GM18909 (cell line): ENCODE measurements around the gene SLC25A5.
"Not testable (repeated sequence)": the region's sequence is repeated elsewhere in the genome, so short reads cannot be mapped to it uniquely, and the experiment has no call there.

Source experiments
- ATAC-seq: cut with Tn5 transposase; IDR thresholded peaks from one replicate; pipeline ENCODE4 v1.9.1; 2021; ENCODE audit warnings: mild to moderate bottlenecking; ENCODE audit not compliant: unreplicated experiment, poor library complexity

SLC25A5 gene

GRCh38 chrX:119475389-119476101 lies 7.3 kb downstream of the SLC25A5 start:
- no peak for ATAC-seq

DNA sequence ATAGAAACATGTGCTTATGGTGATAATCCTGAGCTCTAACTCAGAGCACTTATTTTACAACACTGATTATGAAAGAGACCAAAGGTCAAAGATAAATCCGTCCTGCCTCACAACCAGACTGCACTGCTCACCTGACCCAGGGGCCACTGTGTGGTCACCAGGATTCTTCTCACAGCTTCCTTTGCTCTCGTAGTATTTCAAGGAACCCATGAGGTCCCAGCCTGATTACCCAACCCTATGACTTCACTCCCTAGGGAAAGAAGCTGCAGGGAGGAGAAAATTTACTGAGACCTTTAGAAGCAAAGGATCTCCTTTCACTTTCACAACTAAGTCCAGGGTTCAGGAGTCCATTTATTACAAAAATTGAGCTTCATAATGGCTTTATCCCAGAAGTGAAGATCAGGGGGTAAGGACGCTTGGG lies 9.6 kb downstream of the SLC25A5 start:
- no peak for ATAC-seq

- no peak for ATAC-seq
Observed at GRCh38 chrX:119478504-119478903, 10.3 kb downstream of the SLC25A5 start.

DNA sequence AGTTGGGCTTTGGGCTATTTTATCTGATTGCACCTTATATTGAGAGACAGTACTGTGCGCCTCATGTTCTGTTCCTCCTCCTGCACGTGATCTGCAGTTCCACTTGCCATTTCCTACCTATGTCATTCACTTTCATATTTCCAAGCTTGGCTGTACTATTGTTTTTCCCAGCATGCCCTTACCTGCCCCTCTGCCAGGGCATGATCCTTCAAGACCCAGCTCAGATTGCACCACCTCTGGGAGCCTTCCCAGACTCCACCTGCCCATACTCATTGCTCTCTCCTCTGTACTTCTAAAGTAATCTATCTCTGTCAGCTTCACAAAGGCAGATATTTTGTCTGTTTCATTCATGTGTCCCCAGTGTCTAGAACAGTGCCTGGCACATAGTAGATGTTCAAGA lies 11.6 kb downstream of the SLC25A5 start:
- ATAC-seq = no peak

GRCh38 chrX:119481323-119481801 lies 13.1 kb downstream of the SLC25A5 start:
- no peak for ATAC-seq

DNA sequence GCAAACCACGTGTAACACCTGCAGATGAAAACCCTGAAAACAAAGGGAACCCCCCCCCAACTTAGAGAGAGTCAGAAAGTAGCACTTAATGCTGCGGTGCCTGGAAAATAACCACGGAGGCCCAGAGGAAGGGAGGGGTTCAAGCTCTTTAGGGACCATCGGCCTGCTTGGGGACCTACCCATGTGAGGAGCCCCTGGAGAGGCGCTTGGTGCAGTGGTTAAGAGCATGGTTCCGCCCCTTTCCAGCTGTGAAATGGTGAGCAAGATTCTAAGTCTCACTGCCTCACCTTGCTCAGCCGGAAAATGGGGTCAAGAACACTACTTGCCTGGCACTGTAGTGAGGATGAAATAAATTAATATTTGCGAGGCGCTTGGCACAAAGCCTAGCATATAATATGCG lies 13.8 kb downstream of the SLC25A5 start:
- ATAC-seq = peak; percentile 18

DNA sequence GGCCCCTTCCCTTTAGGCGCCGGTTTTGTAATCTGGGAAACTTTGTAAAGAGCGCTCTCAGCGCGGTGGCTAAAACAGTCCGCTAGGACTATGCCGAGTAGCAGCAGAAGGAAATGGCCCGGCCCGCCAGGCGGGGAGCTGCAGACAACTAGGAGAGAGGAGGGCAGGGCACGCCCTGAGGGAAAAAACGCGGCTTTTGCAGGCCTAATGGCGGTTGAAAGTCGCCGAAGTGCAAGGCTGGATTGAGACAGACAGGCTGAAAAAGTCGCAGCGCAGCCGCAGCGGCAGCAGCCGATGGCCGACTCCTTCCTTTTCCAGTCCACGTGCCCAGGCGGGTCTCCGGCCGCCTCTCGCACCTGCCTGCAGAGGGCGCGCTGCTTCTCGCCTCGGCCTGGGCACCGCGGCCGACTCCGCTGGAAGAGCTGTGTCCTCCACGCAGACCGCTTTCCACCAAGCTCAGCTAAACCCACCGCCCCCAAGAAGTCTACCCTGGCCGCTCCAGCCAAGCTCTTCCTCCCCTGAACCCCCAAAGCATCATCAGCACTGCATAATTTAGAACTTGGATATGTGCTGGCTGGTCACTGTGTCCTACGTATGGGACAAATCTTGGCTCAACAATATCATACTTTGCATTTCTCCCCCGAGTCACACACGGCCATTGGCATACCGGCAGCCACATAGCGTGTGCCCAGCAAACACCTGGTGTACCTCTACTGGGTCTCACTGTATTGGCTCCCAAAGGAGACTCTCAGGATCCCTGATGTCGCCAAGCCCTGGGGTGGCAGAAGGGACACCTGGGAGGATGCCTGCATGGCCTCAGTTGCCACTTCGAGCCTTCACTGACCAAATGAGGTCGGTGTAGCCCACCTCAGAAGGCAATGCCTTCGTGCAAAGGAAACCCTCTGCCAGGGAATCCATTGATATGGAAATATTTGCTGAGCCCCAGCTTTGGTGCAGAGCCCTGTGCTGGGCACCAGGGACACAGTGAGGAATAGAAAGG lies 14.5 kb downstream of the SLC25A5 start:
- peak; percentile 85 for ATAC-seq

DNA sequence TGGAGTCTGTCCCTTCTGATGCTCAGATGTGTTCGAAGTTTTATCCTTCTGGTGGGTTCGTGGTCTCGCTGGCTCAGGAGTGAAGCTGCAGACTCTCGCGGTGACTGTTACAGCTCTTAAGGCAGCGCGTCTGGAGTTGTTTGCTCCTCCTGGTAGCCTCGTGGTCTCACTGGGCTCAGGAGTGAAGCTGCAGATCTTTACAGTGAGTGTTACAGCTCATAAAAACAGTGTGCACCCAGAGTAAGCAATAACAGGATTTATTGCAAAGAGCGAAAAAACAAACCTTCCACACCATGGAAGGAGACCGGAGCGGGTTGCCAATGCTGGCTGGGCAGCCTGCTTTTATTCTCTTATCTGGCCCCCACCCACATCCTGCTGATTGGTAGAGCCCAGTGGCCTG lies 18.5 kb downstream of the SLC25A5 start:
- no peak for ATAC-seq

- not testable (repeated sequence) for ATAC-seq
Observed at GRCh38 chrX:119487766-119488165, 19.5 kb downstream of the SLC25A5 start.

DNA sequence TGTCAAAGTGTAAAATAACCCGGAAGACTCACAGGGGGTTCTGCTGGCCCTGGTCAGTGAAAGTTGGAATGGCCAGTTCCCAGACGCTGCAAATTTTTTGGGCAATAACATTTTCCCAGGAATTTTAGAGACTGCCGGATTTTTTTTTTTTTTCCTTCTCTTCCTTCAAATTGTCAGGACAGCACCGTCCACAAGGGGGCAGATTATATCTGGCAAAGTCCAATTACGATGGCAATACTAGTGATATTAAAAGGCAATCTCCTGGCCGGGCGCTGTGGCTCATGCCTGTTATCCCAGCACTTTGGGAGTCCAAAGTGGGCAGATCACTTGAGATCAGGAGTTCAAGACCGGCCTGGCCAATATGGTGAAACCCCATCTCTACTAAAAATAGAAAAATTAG lies 20.5 kb downstream of the SLC25A5 start:
- no peak for ATAC-seq

- no peak for ATAC-seq
Observed at GRCh38 chrX:119489212-119490074, 21.2 kb downstream of the SLC25A5 start.

- ATAC-seq = no peak
Observed at GRCh38 chrX:119492463-119492862, 24.2 kb downstream of the SLC25A5 start.

- ATAC-seq = not testable (repeated sequence)
Observed at GRCh38 chrX:119493851-119494495, 25.7 kb downstream of the SLC25A5 start.

GRCh38 chrX:119495734-119496726 lies 27.8 kb downstream of the SLC25A5 start:
- no peak for ATAC-seq

DNA sequence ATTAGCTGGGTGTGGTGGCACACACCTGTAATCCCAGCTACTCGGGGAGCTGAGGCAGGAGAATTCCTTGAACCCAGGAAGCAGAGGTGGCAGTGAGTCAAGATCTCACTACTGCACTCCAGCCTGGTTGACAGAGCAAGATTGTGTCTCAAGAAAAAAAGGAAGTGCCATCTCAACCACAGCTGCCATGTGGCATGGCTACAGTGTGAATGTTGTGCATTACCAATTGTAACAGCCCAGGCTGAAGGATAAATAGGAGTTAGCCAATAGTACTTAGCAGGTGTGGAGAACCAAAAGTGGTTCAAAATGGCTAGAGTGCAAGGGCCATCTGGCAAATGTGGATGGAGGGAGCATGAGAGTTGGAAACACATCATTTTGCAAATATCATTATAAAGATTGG lies 28.9 kb downstream of the SLC25A5 start:
- ATAC-seq = no peak

DNA sequence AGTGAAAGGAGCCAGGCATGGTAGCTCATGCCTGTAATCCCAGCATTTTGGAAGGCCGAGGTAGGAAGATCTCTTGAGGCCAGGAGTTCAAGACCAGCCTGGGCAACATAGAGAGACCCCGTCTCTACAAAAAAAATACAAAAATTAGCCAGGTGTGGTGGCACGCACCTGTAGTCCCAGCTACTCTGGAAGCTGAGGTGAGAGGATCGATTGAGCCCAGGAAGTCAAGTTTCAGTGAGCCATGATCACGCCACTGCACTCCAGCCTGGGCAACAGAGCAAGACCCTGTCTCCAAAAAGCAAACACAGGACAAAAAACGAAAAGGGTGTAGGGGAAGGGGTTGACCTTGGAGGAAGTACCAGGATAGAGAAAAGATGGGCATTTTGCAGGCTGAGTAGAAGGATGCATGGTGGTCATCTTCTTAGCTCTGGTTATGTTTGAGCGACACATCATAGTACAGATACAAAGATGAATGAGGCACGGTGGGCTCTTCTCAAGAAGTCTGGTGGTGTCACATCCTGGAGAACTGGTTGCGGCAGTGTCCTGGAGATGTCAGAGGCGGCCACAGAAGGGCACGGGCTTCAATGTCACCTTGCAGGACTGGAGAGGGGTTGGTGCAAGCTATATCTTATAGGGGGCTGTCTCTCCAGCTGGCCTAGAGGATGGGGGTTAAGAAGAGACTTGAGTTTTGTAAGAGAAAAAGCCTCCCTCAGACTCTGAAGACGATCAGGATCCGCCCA lies 32.0 kb downstream of the SLC25A5 start:
- no peak for ATAC-seq

DNA sequence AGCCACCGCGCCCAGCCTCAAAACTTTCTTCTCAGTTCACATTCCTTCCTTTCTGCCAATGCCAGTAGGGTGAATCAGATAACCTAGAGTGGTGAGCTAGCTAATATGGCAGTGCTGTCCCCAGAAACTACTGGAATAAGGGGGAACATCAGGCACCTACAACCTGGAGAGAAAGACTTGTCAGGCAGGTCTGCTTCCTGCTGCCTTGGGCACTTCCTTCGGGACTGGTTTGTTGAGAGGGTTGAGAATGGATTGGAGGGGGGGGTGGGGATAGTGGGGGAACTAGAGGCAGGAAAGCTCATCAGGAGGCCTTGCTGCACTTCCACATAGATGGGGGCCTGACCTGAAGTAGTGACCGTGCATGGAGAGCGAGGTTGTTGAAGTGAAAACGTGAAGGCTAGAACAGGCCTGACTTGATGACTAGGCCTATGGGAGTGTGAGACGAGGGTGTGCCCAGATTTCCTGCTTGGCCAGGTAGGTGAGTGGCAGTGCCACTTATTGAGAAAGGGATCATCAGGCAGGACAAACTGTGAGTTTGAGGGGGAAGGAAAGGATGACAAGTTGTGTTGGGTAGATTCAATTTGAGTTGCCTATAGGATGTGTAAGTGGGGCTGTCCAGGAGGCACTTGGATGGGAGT lies 33.4 kb downstream of the SLC25A5 start:
- ATAC-seq = no peak
